Endothelial cell of umbilical vein (primary cell): ENCODE measurements around the gene PRDX3. TPM values are rescaled to one million over a fixed set of nuclear protein-coding genes. Genes with fewer than 3 reads are reported as not detected.

Experiments
- BruUV-seq: library from RNA; stranded (reverse); fragments of 400-500 nt; replicated peaks from 2 replicates; lab custom pipeline; 2021; lab: Mats Ljungman, UMichigan
- CTCF ChIA-PET: fragments of 300-600, 350-600 bp; sonication (Branson Sonifier 250); formaldehyde crosslinking; loops from one replicate; lab custom pipeline; 2021; ENCODE audit warnings: antibody characterized with exemption, inconsistent platforms; lab: Charles Lee
- POLR2A ChIA-PET: fragments of 300-600, 350-600 bp; sonication (Branson Sonifier 250); formaldehyde crosslinking; loops from one replicate; lab custom pipeline; 2021; ENCODE audit warnings: antibody characterized with exemption, inconsistent platforms; lab: Charles Lee
- DNase-seq: peaks from one replicate; pipeline ENCODE4 v3.0.0-alpha.2; 2011; ENCODE audit warnings: low read depth, low spot score
- FAIRE-seq: peaks from 2 replicates; lab custom pipeline; 2011; peaks lifted over from hg19 to GRCh38; lab: Jason Lieb, UNC
- H2AFZ ChIP-seq: 2 replicates; pipeline ENCODE4 v1.6.0; 2012; ENCODE audit warnings: low read depth, low read length, control low read depth, inconsistent platforms
- H3K27ac ChIP-seq: 2 replicates; pipeline ENCODE4 v1.5.1; 2011; ENCODE audit warnings: low read depth, mild to moderate bottlenecking, control low read depth, low read length, moderate library complexity; ENCODE audit not compliant: insufficient read depth
- H3K27me3 ChIP-seq, 2 experiments: 2 replicates each; pipeline versions ENCODE4 v1.6.0 to v1.6.1; 2011; ENCODE audit warnings: low read length in 2 of 2, mixed read lengths in 1 of 2; ENCODE audit not compliant: control insufficient read depth in 2 of 2, insufficient read depth in 2 of 2
- H3K36me3 ChIP-seq, 2 experiments: 2 replicates in 1 of 2; 3 replicates in 1 of 2; pipeline ENCODE4 v1.5.1; 2011; ENCODE audit warnings: low read length in 2 of 2, mild to moderate bottlenecking in 1 of 2, moderate library complexity in 1 of 2; ENCODE audit not compliant: control insufficient read depth in 2 of 2, insufficient read depth in 2 of 2; ENCODE audit errors: extremely low read depth in 1 of 2
- H3K4me1 ChIP-seq: 3 replicates; pipeline ENCODE4 v1.5.1; 2011; ENCODE audit warnings: mild to moderate bottlenecking, low read length; ENCODE audit not compliant: control insufficient read depth, insufficient read depth; ENCODE audit errors: extremely low read depth
- H3K4me2 ChIP-seq: 2 replicates; pipeline ENCODE4 v1.6.1; 2011; ENCODE audit warnings: low read length, control low read depth, mixed read lengths; ENCODE audit not compliant: insufficient read depth
- H3K4me3 ChIP-seq, 3 experiments: fragments of 200-600 bp in 1 of 3; sonication (generic), shearing (Covaris generic) in 1 of 3; replicated peaks in 1 of 3; 2 replicates each; pipeline ENCODE4 v1.5.1; 2011 to 2016; ENCODE audit warnings: control low read depth in 3 of 3, low read length in 3 of 3, mild to moderate bottlenecking in 2 of 3, inconsistent platforms in 1 of 3, low read depth in 1 of 3, moderate library complexity in 1 of 3; ENCODE audit not compliant: insufficient read depth in 1 of 3
- H3K79me2 ChIP-seq: 2 replicates; pipeline ENCODE4 v1.6.0; 2012; ENCODE audit warnings: low read length, inconsistent platforms; ENCODE audit not compliant: control insufficient read depth, insufficient read depth
- H3K9ac ChIP-seq: replicated peaks from 2 replicates; pipeline ENCODE3; 2011; ENCODE audit warnings: low read length, control low read depth; ENCODE audit not compliant: insufficient read depth; ENCODE audit errors: extremely low read depth
- H3K9me1 ChIP-seq: replicated peaks from 3 replicates; pipeline ENCODE4 v1.6.0; 2011; ENCODE audit warnings: mild to moderate bottlenecking, low read length; ENCODE audit not compliant: control insufficient read depth, insufficient read depth; ENCODE audit errors: extremely low read depth
- H3K9me3 ChIP-seq: replicated peaks from 2 replicates; pipeline ENCODE4 v1.5.1; 2012; ENCODE audit warnings: low read length, inconsistent platforms; ENCODE audit not compliant: control insufficient read depth, insufficient read depth
- H4K20me1 ChIP-seq: replicated peaks from 2 replicates; pipeline ENCODE3; 2011; ENCODE audit warnings: mild to moderate bottlenecking, low read length; ENCODE audit not compliant: control insufficient read depth, insufficient read depth; ENCODE audit errors: extremely low read depth
- CTCF ChIP-seq, 2 donors: IDR thresholded peaks; 1 replicate in 1 of 2; 2 replicates in 1 of 2; pipeline ENCODE4 v1.5.1; 2011; ENCODE audit warnings: low read length in 2 of 2, mild to moderate bottlenecking in 2 of 2, moderate library complexity in 2 of 2, control low read depth in 1 of 2, inconsistent platforms in 1 of 2, low read depth in 1 of 2; ENCODE audit not compliant: insufficient read depth in 1 of 2; ENCODE audit errors: extremely low read depth in 1 of 2
- EZH2 ChIP-seq: IDR thresholded peaks from 2 replicates; pipeline ENCODE4 v1.6.1; 2012; ENCODE audit warnings: borderline replicate concordance, low read depth, mild to moderate bottlenecking, moderate library complexity, low read length, inconsistent platforms; ENCODE audit not compliant: severe bottlenecking
- FOS ChIP-seq: IDR thresholded peaks from 2 replicates; pipeline ENCODE4 v1.6.1; 2011; ENCODE audit warnings: mild to moderate bottlenecking, low read length, moderate library complexity, borderline replicate concordance; ENCODE audit not compliant: insufficient read depth
- GATA2 ChIP-seq: IDR thresholded peaks from 2 replicates; pipeline ENCODE4 v1.7.0; 2011; ENCODE audit warnings: low read depth, mild to moderate bottlenecking, moderate library complexity, mixed read lengths, low read length; ENCODE audit not compliant: insufficient read length, insufficient read depth
- JUN ChIP-seq: IDR thresholded peaks from 2 replicates; pipeline ENCODE4 v1.6.1; 2011; ENCODE audit warnings: borderline replicate concordance, low read depth; ENCODE audit not compliant: insufficient read length, insufficient read depth
- MAX ChIP-seq: IDR thresholded peaks from 2 replicates; pipeline ENCODE4 v1.6.1; 2011; ENCODE audit not compliant: insufficient read depth, insufficient read length
- MYC ChIP-seq: IDR thresholded peaks from one replicate; pipeline ENCODE4 v1.6.1; 2011; ENCODE audit warnings: mild to moderate bottlenecking, low read depth, low read length
- POLR2AphosphoS5 ChIP-seq: IDR thresholded peaks from 2 replicates; pipeline ENCODE4 v1.6.1; 2012; ENCODE audit warnings: low read depth, mild to moderate bottlenecking, control low read depth, low read length, moderate library complexity; ENCODE audit not compliant: insufficient read depth
- dilution Hi-C: fragments of 300-500 bp; cut with MboI; formaldehyde crosslinking; loops from one replicate; pipeline ENCODE4 v1.15.0; 2019; ENCODE audit warnings: low sequenced_read_pairs; ENCODE audit not compliant: extremely low pct_ligation_motif_present
- intact Hi-C: fragments of 100-400 bp; cut with micrococcal nuclease; formaldehyde crosslinking; loops from one replicate; pipeline ENCODE4 v1.10.0; 2022
- polyA plus RNA-seq, 4 experiments: library from polyadenylated mRNA; depleted of rRNA in 3 of 4; stranded (reverse) in 3 of 4; unstranded in 1 of 4; fragments of >200 nt; gene quantifications; 2 replicates each; pipeline versions ENCODE4 v1.2.1 to v1.2.3, GENCODE V29; 2011 to 2012; ENCODE audit warnings: missing spikeins in 1 of 4
- total RNA-seq: library from RNA; stranded (reverse); gene quantifications from 2 replicates; pipeline ENCODE4 v1.2.3, GENCODE V29; 2021

Gene PRDX3
- total and polyA plus RNA-seq, 2 donors (not counting 3 experiments of a cell fraction or from before 2014, with no cell fraction given): 123 to 124 TPM

GRCh38 chr10:119132521-119133345, 45.9 kb downstream of the PRDX3 start:
- H2AFZ ChIP-seq: no peak overlapping the region
- no peaks in the 10 kb centered on the region for H3K9me3 ChIP-seq
- no peak overlapping the region for H3K9ac ChIP-seq
- H3K4me2 ChIP-seq: no peak overlapping the region
- no peak overlapping the region for H3K4me3 ChIP-seq
- ChIA-PET POLR2A (no interaction called here), CTCF (interaction anchor here (1.3 kb wide), 1 partner anchor 20 kb away, joined by 3 read pairs; no protein-coding TSS in a partner anchor)
- no peaks in the 10 kb centered on the region for H3K27me3 ChIP-seq
- no peaks in the 10 kb centered on the region for H4K20me1 ChIP-seq
- H3K9me1 ChIP-seq: no peaks in the 10 kb centered on the region
- peaks cover 8 to 29% of the 10 kb centered on the region in 2 experiments for H3K36me3 ChIP-seq
- DNase-seq (no peak), FAIRE-seq (no peak)
- no TSS peak for BruUV-seq
- H3K4me1 ChIP-seq: peaks cover 8% of the 10 kb centered on the region
- no peaks in the 10 kb centered on the region for H3K79me2 ChIP-seq
- H3K27ac ChIP-seq: no peak overlapping the region
- intact Hi-C loops: no loop called here
- TF ChIP-seq JUN: no peak
- TF ChIP-seq FOS: no peak
- dilution Hi-C loops: no loop called here

- DNase-seq (peak; percentile 26), FAIRE-seq (no peak)
- intact Hi-C loops (no loop called here), dilution Hi-C loops (no loop called here)
- no peak for TF ChIP-seq JUN
- no peak for TF ChIP-seq EZH2
- TF ChIP-seq MAX: no peak
- no peak for TF ChIP-seq POLR2AphosphoS5
- no peak for TF ChIP-seq MYC
- TF ChIP-seq CTCF (IDR thresholded peaks at IDR 0.05; ENCODE audit: extremely low read depth in 1 of 2, insufficient read depth in 1 of 2, low read depth in 1 of 2, low read length in 2 of 2): no peak
- no peak for TF ChIP-seq FOS
- no peak for TF ChIP-seq GATA2
- Histone ChIP-seq H3K27me3 (no peaks in the 10 kb centered on the region), H3K36me3 (peaks cover 8 to 32% of the 10 kb centered on the region in 2 experiments), H3K4me3 (peak overlapping the region in 1 of 3 experiments; percentile 39), H3K4me2 (peak overlapping the region; percentile 63), H2AFZ (no peak overlapping the region), H4K20me1 (no peaks in the 10 kb centered on the region), H3K9me1 (no peaks in the 10 kb centered on the region), H3K27ac (no peak overlapping the region), H3K9ac (no peak overlapping the region), H3K9me3 (no peaks in the 10 kb centered on the region), H3K79me2 (no peaks in the 10 kb centered on the region), H3K4me1 (peaks cover 8% of the 10 kb centered on the region)
- no TSS peak for BruUV-seq
- POLR2A ChIA-PET: no interaction called here
- CTCF ChIA-PET: interaction anchor here (1.1 to 1.3 kb wide), 3 partner anchors 8 to 314 kb away, joined by 3 read pairs; no protein-coding TSS in a partner anchor
These were observed 46.9 kb downstream of the PRDX3 start for GRCh38 chr10:119131512-119132240.
